KBM-7 (cell line): ENCODE data around the gene CBLC.

Experiments used
- DNase-seq: peaks from one replicate; pipeline ENCODE4 v3.0.0-alpha.2; 2015
- in situ Hi-C: fragments of 300-500 bp; cut with MboI; formaldehyde crosslinking; loops from 2 replicates; pipeline ENCODE4 v1.14.3; 2020; ENCODE audit warnings: low sequenced_read_pairs, low pct_unique_long_range_greater_than_20kb, mixed read lengths

Gene CBLC

GRCh38 chr19:44745887-44746600 lies 31.6 kb upstream of the CBLC start:
- no peak for DNase-seq
- in situ Hi-C loops, result no loop called here

- DNase-seq, result no peak
- in situ Hi-C loops, result no loop called here
Measured at GRCh38 chr19:44746616-44746945, 31.1 kb upstream of the CBLC start.

DNA sequence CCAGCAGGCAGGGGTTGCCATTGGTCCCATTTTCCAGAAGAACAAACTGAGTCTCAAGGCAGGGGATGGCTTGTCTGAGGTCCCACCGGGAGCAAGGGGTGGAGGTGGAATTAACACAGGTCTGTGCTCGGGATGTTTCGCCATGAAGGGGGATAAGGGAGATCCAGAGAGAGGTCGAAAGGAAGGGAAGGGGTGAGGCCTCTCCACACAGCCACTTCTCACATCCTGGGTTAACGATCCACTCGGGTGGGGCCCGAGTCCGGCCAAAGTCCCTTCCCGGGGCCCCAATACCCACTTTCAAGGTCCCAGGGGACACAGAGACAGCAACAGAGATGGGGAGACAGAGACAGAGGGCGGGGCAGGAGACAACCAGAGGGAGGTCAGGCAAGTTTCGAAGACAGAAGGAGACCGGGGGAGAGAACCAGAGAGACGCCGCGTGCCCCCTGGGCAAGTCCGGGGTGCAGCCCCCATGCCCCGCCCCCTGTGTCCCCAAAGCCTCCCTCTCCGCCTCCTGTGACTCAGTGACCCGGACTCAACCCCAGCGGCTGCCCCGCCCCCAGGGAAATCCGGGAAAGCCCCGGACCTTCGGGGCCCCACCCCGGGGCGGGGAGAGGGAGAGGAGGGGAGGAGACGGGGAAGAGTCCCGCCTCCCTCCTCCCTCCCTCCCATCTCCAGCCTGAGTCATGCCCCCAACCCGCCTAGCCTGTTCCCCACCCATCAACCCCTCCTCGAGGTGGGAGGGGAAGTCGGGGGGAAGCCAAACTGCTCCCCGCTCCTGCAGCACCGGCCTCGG lies 30.5 kb upstream of the CBLC start:
- DNase-seq, result peak; percentile 85
- in situ Hi-C loops, result no loop called here

GRCh38 chr19:44747739-44748425 lies 29.8 kb upstream of the CBLC start:
- in situ Hi-C loops, result no loop called here
- DNase-seq, result peak; percentile 77

DNA sequence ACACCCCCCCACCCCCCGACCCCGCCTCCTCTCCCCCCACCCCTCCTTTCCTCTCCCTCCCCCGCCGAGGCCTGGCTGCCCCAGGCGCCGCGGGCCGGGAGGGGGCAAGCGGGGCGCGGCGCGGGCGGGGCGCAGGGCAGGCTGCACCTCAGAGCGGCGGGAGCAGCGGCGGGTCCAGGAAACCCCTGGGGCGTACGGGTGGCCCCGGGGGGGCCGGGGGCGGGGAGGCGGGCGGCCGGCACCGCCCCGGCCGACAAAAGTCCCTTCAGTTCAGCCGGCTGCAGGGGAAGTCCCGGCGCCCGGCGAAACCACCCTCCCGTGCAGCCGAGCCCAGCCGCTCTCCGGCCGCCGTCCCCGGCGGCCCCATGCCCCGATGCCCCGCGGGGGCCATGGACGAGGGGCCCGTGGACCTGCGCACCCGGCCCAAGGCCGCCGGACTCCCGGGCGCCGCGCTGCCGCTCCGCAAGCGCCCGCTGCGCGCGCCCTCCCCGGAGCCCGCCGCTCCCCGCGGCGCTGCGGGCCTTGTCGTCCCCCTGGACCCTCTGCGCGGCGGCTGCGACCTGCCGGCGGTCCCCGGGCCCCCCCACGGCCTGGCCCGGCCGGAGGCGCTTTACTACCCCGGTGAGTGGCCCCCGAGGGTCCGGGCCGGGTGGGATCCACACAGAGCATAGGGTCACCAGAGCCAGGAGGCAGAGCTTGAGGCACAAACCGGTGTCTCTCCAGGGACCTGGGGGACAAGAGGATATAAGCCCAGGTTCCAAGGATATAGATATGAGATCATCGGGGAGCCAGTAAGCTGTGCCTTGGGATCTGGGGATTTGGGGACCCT lies 29.1 kb upstream of the CBLC start, which contains the start of gene BCL3:
Gene BCL3 (plus strand): TSS at position 283 of the 829 bp plus-strand sequence. CDS start 83 bp downstream, at position 366.
- no peak for DNase-seq
- in situ Hi-C loops, result no loop called here

GRCh38 chr19:44749292-44749691 lies 28.4 kb upstream of the CBLC start:
- DNase-seq, result no peak
- in situ Hi-C loops, result no loop called here

- in situ Hi-C loops, result no loop called here
- no peak for DNase-seq
Measured at GRCh38 chr19:44749994-44750393, 27.7 kb upstream of the CBLC start.

DNA sequence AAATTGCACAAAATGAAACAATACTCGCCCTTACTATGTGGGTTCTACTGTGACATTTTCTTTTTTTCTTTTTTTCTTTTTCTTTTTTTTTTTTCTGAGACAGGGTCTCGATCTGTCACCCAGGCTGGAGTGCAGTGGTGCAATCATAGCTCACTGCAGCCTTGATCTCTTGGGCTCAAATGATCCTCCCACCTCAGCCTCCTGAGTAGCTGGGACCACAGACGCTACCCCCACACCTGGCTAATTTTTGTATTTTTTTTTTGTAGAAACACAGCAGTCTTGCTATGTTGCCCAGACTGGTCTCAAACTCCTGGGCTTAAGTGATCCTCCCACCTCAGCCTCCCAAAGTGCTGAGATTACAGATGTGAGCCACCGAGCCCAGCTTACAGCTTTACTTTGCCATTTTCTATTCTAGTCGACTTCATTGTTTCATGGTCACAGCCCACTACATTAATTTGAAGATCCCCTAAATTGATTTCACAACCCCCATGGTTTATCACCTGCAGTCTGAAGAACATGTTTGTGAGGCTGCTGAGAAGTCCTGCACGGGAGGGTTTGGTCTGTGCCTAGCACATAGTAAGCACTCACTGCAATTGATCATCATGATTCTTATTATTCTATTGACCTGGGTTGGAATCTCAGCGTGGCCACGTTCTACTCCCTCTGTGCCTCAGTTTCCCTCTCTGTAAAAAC lies 25.4 kb upstream of the CBLC start:
- in situ Hi-C loops, result no loop called here
- no peak for DNase-seq

GRCh38 chr19:44752816-44753625 lies 24.7 kb upstream of the CBLC start:
- in situ Hi-C loops, result no loop called here
- DNase-seq, result peak; percentile 99

GRCh38 chr19:44753626-44753931 lies 24.1 kb upstream of the CBLC start:
- in situ Hi-C loops, result no loop called here
- no peak for DNase-seq

DNA sequence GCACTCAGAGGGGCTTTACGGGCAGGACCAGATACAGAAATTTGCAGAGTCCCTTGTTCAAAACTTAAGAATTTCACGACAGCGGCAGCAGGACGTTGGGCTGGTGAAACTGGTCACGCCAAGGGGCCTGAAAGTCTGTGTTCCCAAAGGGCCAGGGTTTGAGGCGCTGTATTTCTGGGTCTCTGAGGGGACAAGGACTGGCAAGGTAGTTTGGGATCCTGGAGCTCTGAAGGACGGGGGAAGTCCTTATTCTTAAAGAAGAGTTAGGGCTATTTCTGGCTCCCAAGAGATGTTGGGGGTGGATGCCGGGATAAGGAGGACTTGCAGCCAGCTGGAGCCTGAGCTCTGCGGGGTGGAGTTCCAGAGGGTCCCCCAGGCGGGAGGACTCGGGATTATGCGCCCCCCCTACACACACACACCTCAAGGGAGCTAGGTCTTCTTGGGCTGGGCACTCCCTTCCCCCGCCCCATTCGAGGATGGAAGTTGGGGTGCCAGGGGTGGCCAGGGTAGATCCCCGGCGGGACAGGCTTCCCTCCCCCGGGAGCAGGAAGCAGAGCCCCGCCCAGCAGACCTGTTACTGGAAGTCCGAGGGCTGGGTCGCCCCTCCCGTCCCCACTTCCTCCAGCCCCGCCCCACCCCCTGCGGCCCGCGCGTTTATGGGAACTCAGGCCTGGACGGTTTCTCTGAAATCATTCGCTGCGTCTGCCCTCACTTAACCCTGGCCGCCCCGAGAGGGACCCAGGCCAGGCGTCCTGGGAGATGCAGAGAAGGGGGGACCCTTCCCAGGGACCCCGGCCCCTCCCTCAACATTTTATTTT lies 23.5 kb upstream of the CBLC start:
- DNase-seq, result peak; percentile 71
- in situ Hi-C loops, result no loop called here

DNA sequence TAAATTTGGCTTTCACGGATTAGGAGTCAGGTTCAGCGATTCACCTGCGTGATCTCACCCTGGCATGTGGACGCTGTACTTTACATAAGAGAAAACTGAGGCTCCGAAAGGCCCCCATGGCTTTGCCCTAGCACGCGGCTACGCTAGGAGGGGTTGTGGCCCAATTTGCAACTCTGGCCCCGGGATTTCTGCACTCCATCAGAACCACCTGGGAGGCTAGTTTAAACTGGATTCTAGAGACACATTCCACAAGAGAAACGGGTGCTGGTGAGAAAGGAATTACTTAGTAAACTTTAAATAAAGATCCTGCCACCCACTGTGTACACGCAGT lies 23.0 kb upstream of the CBLC start:
- in situ Hi-C loops, result no loop called here

DNA sequence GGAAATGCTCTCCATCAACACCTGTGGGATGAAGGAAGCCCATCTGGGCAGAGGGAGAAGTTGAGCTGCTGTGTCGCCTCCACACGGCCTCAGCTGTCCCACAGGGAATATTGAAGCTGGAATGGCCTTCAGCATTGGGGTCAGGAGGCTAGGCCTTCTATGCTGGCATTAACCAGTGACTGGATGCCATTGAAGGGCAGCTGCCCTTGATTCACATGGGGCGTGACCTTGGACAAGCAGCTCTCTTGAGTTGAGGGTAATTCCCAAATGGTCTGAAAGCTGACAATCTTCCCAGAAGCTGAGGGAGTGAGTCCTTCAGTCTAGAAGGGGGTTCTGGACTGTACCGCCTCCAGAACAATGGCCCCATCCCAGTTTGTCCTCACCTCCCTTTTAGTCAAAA lies 22.5 kb upstream of the CBLC start:
- no peak for DNase-seq
- in situ Hi-C loops, result no loop called here

More for the DNA sequence above, 23.0 kb upstream of the CBLC start:
- no peak for DNase-seq

DNA sequence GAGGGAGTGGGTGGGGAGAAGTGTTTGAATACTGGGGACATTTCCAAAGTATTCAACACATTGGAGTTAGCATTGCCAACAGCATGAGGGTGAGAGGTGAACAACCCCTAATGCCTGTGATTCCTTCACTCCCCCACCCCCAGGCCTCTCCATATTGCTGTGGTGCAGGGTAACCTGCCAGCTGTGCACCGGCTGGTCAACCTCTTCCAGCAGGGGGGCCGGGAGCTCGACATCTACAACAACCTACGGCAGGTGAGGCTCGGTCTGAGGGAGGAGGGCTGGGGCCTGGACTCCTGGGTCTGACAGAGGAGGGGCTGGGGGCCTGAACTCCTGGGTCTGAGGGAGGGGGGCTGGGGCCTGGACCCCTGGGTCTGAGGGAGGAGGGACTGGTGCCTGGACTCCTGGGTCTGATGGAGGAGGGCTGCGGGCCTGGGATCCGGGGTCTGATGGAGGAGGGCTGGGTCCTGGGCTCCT lies 21.6 kb upstream of the CBLC start:
- in situ Hi-C loops, result no loop called here
- DNase-seq, result no peak

DNA sequence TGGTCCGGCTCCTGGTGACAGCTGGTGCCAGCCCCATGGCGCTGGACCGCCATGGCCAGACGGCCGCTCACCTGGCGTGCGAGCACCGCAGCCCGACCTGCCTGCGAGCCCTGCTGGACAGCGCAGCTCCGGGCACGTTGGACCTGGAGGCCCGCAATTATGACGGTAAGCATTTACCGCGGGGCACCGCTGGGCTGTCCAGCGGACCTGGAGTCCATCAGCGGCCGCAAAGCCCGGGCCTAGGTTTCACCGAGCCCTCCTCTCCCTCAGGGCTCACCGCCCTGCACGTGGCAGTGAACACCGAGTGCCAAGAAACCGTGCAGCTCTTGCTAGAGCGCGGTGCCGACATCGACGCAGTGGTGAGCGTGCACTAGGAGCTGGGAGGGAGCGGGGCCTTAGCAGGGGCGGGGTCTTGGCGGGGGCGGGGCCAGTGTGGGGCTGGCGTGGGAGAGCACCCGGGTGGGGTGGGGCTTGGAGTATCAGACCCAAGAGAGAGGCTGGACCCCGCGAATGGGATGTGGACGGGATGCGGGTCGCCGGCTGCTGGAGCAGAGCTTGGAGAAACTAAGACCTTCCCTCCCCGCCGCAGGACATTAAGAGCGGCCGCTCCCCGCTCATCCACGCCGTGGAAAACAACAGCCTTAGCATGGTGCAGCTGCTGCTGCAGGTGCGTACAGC lies 20.5 kb upstream of the CBLC start:
- DNase-seq, result no peak
- in situ Hi-C loops, result no loop called here

- no peak for DNase-seq
- in situ Hi-C loops, result no loop called here
Measured at GRCh38 chr19:44757735-44758505, 19.8 kb upstream of the CBLC start.
